NCI-H2196 treated with DMSO at 0.1 percent for 48 hours (cell line): Measurements from ENCODE around the gene DDX43.
"Not testable (repeated sequence)": the region's sequence is repeated elsewhere in the genome, so short reads cannot be mapped to it uniquely, and the experiment has no call there.

Source experiments
- DNase-seq: peaks from one replicate; lab custom pipeline; 2025; ENCODE audit not compliant: unreplicated experiment; lab: John Stamatoyannopoulos, UW

The DDX43 gene

GRCh38 chr6:73394577-73395354 is at the start of gene DDX43:
DDX43 (plus strand) TSS chr6:73394828; CDS start chr6:73394906, 78 bp downstream.
- no peak for DNase-seq

- DNase-seq, result no peak
Observed at GRCh38 chr6:73348550-73349204, 46.0 kb upstream of the DDX43 start.

- no peak for DNase-seq
Observed at GRCh38 chr6:73349311-73349710, 45.3 kb upstream of the DDX43 start.

DNA sequence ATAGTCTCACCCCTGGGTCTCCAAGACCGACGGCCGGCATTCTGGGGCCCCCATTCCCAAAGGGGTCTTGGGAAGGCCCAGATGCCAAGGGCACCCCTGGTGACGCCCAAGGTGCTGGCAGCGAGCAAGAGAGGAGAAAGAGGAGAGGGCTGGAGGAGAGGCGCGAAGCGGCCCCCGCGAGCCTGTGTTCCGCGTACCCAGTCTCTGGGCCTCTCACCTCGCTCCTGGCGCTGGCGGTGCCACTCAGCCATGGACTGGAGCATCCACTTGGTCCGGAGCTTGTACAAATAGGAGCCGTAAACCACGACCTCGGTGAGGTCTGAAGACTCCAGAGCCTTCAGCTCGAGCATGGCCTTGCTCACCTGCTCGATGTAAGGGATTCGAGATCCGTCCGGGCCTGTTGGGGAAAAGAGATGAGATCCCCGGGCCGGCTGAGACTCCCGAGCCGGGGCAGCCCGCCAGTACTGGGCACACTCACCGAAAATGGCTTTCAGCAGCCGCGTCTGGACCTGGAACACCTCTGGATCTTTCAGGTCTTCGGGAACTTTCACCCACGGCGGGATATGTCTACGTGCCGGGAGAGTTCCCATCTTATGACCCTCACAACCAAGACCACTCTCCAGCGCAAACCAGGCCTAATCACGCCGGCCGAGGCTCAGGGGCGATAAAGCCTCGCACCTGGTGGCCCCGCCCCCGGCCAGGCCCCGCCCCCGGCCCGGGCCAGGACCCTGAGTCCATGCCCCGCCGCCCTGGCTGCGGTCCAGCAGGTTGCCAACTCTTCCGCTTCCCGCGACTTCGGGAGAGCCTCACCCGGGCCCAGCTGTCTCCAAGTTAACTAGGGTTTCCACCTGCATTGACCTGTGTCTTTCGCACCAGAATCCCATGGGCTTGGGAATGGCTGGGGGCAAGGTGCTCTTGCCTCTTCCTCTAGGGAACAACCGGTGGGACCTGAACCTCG is 40.7 kb upstream of the DDX43 start, which contains the start of gene DPPA5:
Gene DPPA5 (minus strand): TSS at position 641 of the 958 bp plus-strand sequence. CDS start 51 bp downstream, at position 590.
- DNase-seq, result no peak

DNA sequence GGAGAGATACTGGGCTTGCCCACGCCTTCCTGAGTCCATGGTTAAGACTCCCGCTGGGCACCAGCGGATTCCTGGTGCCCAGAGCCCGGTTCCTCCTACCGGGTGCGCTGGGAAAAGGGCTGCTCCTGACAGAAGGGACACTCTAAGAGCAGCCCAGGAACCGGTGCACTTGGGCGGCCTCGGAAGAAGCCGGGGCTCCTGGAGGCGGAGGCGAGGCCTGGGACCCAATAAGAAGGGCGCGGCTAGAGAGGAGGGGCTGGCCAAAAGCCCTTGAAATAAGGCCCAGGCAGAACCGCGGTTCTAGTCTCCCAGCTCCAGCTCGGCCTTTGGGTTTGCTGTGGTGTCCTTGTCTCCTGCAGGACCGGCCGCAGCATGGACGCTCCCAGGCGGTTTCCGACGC is 32.3 kb upstream of the DDX43 start, which contains the start of gene KHDC3L:
Gene KHDC3L (plus strand): TSS at position 301 of the 400 bp plus-strand sequence. CDS start 72 bp downstream, at position 373.
- DNase-seq, result no peak

GRCh38 chr6:73362869-73363536 is 31.6 kb upstream of the DDX43 start:
- DNase-seq, result no peak

GRCh38 chr6:73363537-73363875 is 31.1 kb upstream of the DDX43 start:
- no peak for DNase-seq

GRCh38 chr6:73364121-73364520 is 30.5 kb upstream of the DDX43 start:
- no peak for DNase-seq

GRCh38 chr6:73364549-73364948 is 30.1 kb upstream of the DDX43 start:
- DNase-seq, result no peak

GRCh38 chr6:73367761-73368355 is 26.8 kb upstream of the DDX43 start:
- DNase-seq, result no peak

DNA sequence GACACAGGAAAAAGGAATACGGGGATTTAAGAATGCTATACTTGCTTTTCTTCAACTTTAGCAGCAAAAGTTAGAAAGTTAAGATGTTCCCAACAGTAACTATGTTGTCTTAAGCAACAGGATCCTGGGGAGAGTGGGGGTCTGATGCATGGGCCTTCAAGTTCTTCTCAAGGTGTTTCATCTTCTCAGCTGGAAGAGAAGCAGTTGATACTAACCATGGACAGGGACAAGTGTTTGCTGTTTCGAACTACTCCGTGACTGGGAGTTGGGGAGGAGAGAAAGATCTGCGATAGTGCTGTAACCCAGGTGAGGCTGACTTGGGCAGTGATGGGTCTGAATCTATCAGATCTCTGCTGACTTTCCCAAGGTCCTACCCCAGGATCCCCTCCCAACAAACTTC is 26.0 kb upstream of the DDX43 start:
- no peak for DNase-seq

DNA sequence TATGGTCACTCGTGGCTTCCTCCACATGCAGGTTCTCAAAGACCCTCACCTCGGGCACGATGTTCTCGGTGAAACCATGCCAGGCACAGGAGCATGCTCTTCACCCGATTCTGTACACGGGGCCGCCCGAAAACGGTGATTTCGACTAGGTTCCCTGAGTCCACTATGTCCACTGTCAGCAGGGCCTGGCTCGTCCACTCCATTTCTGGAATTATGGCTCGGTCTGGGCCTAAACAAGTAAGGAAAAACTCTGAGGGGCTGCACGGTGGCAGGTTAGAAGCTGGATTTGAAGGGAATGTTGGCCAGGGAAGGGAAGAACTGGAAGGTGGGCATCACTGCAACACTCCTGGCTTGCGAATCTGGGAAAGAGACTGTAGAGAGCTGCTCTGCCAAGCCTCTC is 25.5 kb upstream of the DDX43 start:
- no peak for DNase-seq

DNA sequence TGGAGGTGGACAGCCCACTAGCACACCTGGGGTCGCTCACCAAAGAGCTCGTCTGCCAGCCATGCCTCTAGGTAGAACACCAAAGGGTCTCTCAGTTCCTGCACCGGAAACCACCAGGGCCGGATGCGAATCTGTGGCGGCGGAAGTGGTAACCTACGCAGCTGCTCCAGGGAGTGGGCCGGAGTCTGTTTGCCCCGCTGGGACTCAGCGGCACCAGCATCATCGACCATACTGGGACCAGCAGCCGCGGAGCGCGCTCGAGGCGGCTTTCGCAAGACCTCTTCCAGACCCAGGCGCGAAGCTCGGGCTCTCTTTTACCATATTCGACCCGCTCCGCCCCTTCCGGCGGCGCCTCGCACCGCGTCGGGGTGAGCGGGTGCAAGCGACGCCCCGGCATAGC is 25.1 kb upstream of the DDX43 start, which contains the start of gene OOEP:
Gene OOEP (minus strand): TSS at position 335 of the 400 bp plus-strand sequence. CDS start 105 bp downstream, at position 230.
- no peak for DNase-seq

GRCh38 chr6:73371984-73372383 is 22.6 kb upstream of the DDX43 start:
- DNase-seq, result no peak

GRCh38 chr6:73372516-73372915 is 22.1 kb upstream of the DDX43 start:
- DNase-seq, result no peak

GRCh38 chr6:73375216-73375615 is 19.4 kb upstream of the DDX43 start:
- DNase-seq, result no peak

DNA sequence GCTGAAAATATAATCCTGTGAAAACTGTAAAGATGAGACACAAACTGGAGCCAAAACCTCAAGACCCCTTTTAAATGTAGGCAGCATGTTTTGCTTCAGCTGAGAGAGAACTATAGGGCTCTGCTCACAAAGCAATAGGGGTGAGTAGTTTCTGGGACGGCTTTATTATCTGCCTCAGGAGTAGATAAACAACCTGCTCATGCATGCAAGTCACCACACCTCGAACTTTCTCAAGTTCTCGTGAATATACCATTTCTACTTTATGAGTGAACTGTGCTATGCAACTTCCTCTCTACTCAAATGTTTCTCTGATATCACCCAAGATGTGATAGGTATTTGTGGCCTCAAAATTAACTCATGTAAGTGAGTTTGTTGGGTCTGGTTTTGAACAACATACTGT is 17.4 kb upstream of the DDX43 start:
- no peak for DNase-seq

- not testable (repeated sequence) for DNase-seq
Observed at GRCh38 chr6:73381531-73381930, 13.1 kb upstream of the DDX43 start.

DNA sequence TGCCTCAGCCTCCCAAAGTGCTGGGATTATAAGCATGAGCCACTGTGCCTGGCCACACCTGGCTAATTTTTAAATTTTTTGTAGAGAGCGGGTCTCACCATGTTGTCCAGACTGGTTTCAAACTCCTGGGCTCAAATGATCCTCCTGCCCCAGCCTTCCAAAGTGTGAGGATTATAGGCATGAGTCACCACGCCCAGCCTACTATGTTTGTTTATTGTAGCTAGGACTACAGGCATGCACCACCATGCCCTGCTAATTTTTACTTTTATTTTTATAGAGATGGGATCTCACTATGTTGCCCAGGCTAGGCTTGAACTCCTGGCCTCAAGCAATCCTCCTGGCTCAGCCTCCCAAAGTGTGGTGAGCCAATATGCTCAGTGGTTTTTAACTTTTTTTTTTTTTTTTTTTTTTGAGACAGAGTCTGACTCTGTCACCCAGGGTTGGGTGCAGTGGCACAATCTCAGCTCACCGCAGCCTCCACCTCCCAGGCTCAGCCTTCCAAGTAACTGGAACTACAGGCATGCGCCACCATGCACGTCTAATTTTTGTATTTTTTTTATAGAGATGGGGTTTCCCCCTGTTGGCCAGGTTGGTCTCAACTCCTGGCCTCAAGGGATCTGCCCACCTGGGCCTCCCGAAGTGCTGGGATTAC is 12.0 kb upstream of the DDX43 start:
- no peak for DNase-seq

GRCh38 chr6:73388433-73388799 is 6.2 kb upstream of the DDX43 start:
- DNase-seq, result no peak
